ENCODE measurements around the gene OPCML. TPM values are rescaled to one million over a fixed set of nuclear protein-coding genes. Genes with fewer than 3 reads are reported as not detected.

Gene OPCML
- total RNA-seq, 1 donor from 2014 or later, result 0.09 TPM

DNA sequence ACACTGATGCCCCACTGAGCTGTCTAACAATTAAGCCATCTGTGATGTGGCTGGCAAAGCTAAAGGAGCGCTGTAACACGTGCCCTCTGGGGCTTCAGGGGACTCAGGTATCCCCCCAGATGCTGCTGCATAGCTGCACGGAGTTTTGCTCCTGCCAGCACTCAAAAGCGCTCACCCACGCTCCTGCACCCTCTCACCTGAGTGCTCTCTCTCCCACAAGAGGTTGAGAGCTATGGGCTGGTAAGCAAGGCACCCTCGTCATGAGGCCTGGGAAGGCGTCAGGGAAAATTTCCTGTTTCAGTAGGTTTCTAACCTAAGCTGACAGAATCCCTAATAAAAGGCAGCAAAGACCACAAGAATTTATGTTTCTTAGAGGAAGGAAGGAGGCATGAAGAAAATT is 850.3 kb downstream of the OPCML start:
- no peak for DNase-seq (ENCODE audit: low spot score)

GRCh38 chr11:132680584-132680983 is 851.7 kb downstream of the OPCML start:
- no peak for DNase-seq (ENCODE audit: low spot score)

GRCh38 chr11:132674151-132674550 is 858.1 kb downstream of the OPCML start:
- no peak for DNase-seq (ENCODE audit: low spot score)

DNA sequence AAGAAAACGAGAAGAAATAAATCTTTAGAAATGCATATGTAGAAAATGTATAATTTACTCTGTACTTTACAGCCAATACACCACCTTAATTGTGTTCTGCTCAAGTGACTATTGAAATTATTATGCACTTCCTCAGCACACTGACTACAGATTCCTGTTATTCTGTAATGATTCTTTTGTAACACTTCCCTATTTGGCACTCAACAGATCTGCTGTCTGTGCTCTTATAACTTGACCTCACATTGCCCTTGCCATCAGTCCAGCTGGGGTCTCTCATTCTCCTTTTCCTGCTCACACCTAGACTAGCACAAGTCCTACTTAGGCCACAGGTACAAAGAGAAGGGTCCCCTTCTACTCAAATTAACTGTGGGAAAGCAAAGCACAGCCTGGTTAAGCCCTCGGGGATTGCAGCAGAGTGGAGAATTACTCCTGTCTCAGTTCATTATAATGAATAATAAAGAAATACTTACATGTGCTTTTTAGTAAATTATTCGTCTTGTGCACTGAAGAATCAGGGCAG is 860.4 kb downstream of the OPCML start:
- no peak for DNase-seq (ENCODE audit: low spot score)

- no peak for DNase-seq (ENCODE audit: low spot score)
Measured at GRCh38 chr11:132670921-132671675, 861.2 kb downstream of the OPCML start.

DNA sequence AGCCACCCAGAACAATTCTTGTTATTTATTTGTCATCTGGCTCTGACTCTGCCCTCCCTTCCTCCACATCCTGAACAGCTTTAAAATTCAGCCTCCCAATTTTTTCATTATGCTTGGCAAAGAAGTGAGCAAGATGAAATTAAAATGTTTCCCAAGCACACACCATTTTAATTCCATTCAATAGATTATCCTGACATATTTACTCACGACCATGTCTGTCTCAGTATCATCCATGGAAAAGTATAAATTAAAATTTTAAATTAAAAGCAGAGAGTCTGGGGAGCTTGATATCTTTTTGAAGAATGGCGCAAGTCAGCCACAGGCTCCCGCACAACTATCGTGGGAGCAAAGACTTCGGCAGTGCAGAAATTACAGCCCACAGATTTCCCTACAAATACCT is 862.4 kb downstream of the OPCML start:
- no peak for DNase-seq (ENCODE audit: low spot score)

GRCh38 chr11:132665205-132665604 is 867.1 kb downstream of the OPCML start:
- no peak for DNase-seq (ENCODE audit: low spot score)

DNA sequence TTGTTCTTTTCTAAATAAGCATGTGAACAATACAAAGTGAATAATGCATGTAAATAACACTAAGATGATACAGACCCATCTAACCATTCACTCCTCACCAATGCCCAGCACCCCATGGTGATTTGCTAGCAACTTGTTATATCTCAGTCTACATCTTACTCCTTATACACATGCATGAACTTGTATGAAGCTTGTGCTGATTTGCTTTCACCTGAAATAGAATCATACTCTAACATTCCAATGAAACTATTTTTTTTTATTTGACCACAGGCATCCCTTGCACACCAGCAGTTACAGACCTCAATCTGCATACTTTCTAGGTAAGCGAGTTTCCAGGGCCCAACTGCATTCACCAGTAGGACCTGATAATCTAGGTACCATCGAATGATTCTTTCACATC is 873.6 kb downstream of the OPCML start:
- no peak for DNase-seq (ENCODE audit: low spot score)

DNA sequence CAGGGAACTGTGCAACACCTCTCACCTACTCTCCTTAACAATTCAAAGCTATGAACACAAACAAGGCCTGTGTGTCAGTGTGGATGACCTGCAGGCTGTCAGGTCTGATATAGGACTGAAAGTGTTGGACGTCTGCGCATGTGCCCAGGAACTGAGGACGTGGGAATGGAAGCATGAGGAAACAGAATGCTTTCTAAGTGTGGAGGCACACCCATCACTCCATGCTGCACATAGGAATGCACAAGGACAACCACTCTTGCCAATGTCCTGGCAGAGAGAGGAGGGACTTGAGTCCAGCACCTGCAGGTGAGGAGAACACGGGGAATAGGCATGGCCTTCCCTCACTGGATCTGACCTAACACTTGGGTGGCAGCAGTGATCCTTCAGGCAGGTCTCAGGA is 874.3 kb downstream of the OPCML start:
- DNase-seq (ENCODE audit: low spot score), result no peak

GRCh38 chr11:132655187-132655855 is 877.0 kb downstream of the OPCML start:
- no peak for DNase-seq (ENCODE audit: low spot score)

- DNase-seq (ENCODE audit: low spot score), result no peak
Measured at GRCh38 chr11:132653237-132653636, 879.1 kb downstream of the OPCML start.

DNA sequence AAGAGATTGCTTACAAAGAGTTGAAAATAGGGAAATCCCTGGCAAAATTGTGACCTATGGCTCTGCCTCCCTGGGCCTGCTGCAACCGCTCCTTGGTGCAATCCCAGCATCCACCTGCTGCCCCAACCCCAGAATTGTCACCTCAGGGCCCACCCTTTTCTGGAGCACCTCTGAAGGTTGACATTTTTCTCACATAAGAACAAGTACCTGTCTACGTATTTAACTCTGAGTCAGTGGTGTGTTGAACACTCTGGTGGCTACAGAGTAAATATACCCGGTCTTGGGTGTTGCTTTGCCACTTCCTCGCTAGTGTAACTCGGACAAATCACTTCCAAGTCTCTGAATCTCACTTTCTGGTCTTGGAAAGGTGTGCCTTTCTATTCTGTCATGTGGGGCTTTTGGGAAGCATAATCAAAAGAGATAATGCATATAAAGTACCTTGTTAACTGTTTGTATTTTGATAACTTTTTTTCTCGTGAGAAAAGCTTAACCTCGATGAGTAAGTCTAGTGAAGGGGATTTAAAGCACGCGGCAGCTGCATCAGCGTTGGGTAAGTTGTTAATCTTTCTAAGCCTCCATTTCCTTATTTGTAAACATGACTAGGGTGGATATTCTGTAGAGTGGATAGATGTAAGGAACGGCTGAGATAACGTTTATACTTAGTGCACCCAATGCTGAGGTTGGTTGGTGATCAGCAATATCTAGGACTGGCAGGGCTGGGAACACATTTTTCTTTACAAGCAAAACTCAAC is 881.2 kb downstream of the OPCML start:
- DNase-seq (ENCODE audit: low spot score), result no peak

DNA sequence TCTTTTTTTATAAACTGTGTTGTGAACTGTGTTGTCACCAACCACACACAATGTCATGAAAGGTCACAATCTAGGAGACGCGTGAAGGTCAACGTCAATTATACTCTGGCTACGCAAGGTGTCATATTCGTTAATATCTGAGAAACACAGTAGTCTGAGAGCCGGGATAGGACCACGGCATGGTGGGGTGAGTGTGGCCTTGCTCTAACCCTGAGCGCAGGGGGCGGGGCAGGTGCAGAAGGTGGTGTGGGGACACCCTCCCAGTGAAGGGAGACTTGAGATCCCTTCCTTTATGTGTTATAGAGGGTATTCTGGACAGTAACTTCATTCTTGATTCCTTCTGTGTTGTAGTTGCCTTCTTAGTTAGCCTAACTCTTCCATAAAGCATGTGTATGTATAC is 883.0 kb downstream of the OPCML start:
- no peak for DNase-seq (ENCODE audit: low spot score)

DNA sequence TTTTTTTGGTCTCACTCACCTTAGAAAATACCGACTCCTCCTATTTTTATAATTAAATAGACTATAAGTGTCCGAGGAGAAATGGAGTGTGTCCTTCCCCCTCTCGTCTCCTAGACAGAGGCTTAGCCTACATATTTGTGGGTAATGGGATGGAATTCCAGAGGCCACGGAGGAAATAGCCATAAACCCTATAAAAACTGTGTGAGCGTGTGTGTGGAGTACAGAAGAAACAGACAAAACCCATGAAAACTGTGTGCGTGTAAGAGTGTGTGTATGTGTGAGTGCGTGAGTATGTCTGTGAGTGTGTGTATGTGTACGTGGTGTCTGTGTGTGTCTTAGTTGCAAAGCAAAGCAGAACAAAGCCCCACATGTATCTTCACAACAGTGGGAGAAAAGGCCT is 883.5 kb downstream of the OPCML start:
- DNase-seq (ENCODE audit: low spot score), result no peak

- DNase-seq (ENCODE audit: low spot score), result no peak
Measured at GRCh38 chr11:132646890-132647289, 885.4 kb downstream of the OPCML start.

DNA sequence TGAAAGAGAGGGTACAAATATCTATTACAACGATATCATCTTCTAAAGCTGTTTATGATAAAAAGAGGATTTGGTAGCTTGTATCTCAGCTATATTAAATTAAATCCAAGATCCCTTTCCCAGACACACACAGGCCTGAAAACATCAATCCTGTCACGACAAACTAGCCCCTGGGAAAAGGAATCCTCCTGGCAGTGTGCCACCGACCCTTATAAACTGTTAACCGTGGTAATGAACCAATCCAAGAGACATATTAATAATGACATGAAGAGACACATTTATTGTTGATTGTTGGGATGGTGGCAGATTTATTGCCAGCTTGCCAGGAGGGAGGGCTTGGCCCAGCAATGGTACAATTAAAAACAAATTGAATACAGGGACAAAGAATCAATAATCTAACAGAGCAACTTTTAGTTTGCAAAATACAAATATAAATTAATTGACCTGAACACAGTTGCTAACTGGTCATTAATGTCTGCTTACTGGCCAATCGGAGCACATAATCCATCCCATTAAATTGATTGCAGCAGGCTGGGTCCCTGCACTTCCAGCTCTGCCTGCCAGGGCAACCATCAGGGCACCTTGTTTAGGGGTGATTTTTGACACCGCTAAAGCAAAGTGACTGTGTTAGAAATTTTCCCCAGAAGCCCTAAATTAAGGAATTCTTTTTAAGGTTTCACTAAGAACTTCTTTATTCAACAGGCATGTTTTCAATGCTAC is 887.6 kb downstream of the OPCML start:
- DNase-seq (ENCODE audit: low spot score), result no peak

DNA sequence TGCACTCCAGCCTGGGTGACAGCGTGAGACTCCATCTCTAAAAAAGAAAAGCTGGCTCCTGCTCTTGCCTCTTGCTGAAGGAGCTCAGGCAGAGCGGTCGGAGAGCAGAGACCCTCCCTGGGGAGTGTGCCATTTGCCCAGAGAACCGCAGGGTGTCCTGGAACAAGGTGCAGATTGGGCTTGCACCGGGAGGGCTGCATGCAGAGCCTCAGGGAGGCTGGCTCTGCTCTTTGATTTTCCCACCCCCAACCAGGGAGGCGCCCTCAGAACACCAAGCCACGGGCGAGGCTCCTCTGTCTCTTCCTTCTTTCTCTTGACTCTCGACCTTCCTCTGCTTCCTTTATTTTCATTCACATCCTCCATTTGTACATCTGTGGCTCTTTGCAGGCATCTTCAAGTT is 889.1 kb downstream of the OPCML start:
- no peak for DNase-seq (ENCODE audit: low spot score)

- DNase-seq (ENCODE audit: low spot score), result no peak
Measured at GRCh38 chr11:132640952-132641351, 891.3 kb downstream of the OPCML start.

DNA sequence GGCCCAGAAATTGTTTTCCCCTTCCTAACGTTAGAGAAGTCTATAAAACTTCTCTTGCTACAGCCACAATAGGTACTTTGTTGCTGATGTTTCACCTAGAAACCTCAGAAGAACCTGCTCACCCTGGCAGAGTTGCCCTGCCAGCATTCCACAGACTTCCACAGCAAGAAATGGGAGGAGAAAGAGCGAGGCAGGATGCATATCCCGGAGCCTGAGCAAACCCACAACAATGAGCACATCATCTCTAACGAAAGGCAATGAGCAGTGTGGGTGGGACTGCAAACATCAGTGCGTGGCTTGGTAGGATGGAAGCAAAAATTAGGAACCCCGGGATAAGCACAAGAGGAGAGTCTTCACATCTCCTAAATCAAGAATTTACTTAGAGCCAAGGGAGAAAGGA is 892.3 kb downstream of the OPCML start:
- DNase-seq (ENCODE audit: low spot score), result no peak

DNA sequence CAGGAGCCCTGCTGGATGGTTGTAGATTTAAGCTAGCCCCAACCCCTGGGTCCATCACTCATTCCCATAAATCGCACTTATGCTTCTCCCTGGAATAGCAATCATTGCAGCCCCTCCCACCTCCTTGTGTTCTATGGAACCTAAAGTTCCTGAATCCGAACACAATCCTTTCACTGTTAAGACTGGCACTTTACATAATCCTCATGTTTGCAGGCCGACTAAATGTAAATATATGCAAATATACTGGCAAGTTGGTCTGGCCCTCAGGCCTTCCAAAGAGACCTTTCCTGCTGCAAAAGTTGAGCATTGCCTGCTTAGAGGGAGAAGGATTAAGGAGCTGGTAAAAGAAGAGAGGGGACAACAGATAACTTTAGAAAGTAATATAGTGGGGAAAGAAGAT is 892.9 kb downstream of the OPCML start:
- DNase-seq (ENCODE audit: low spot score), result no peak

DNA sequence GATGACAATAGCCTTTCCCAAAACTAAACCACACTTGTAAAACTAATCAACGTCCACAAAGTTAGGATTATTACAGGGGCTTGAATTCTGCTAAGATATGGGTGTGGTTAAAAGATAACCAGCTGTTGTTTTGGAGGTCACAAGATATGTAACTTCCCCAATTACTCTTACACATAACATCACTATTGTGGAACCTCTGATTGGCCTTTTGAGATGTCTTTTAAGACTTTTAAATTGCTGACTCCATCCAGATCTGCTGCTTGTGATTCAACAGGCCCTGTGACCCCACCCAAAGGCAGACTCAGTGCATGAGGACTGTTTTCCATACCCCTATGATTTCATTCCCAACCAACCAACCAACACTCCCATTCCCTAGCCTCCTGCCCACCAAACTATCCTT is 893.9 kb downstream of the OPCML start:
- no peak for DNase-seq (ENCODE audit: low spot score)

DNA sequence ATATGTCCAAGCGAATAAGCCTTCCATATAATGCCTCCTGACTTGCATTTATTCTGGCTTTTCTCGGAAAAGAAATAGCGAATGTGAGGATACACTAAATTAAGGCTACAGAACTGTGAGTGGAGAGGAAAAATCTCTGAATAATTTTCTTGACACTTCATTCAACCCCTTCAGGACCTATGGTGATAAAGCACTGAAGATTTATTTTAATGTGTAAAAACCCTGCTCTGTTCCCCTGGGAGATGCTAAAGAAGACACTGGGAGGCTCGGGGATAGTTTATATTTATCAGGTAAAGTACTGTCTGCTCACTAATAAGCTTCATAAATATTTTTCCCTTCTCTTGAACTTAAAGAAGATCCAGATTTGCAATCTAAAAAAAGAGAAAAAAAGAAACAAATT is 895.8 kb downstream of the OPCML start:
- no peak for DNase-seq (ENCODE audit: low spot score)

Measured in mucosa of gallbladder (tissue), 1 donor.